B cell (primary cell): ENCODE measurements around the gene SRP54. TPM values are rescaled to one million over a fixed set of nuclear protein-coding genes. Genes with fewer than 3 reads are reported as not detected.

Source experiments
- ATAC-seq: fragments of 200-7000 bp; cut with Tn5 transposase; one replicate; pipeline ENCODE4 v1.10.0; 2021; ENCODE audit warnings: low read depth, mild to moderate bottlenecking, moderate number of reproducible peaks, moderate library complexity
- CTCF ChIA-PET: fragments of 350-600 bp; sonication (Branson Sonifier 250); formaldehyde crosslinking; loops from one replicate; lab custom pipeline; 2021; ENCODE audit warnings: antibody characterized with exemption, inconsistent platforms; lab: Charles Lee
- POLR2A ChIA-PET: fragments of 350-600 bp; sonication (Branson Sonifier 250); formaldehyde crosslinking; loops from one replicate; lab custom pipeline; 2021; ENCODE audit warnings: antibody characterized with exemption; lab: Charles Lee
- DNase-seq: peaks from one replicate; pipeline ENCODE4 v3.0.0; 2013
- H2AFZ ChIP-seq: 2 replicates; pipeline ENCODE4 v1.6.1; 2012; ENCODE audit warnings: mild to moderate bottlenecking, low read depth, low read length; ENCODE audit not compliant: insufficient read depth, poor library complexity, severe bottlenecking
- H3K27ac ChIP-seq, 2 donors: 1 replicate in 1 of 2; 2 replicates in 1 of 2; pipeline ENCODE4 v1.5.1; 2012 to 2013; ENCODE audit warnings: low read length in 2 of 2, mild to moderate bottlenecking in 2 of 2, moderate library complexity in 1 of 2
- H3K27me3 ChIP-seq, 4 experiments: fragments of 200-600 bp in 1 of 4; sonication (generic) in 1 of 4; replicated peaks in 1 of 4; 1 replicate in 2 of 4; 2 replicates in 2 of 4; pipeline versions ENCODE4 v1.6.1 to v1.7.0; 2013 to 2016; ENCODE audit warnings: low read length in 3 of 4, mild to moderate bottlenecking in 2 of 4, mixed read lengths in 1 of 4, moderate library complexity in 1 of 4; ENCODE audit not compliant: insufficient read depth in 4 of 4, control insufficient read depth in 3 of 4; ENCODE audit errors: control extremely low read depth in 1 of 4
- H3K36me3 ChIP-seq, 2 experiments: replicated peaks in 1 of 2; 1 replicate in 1 of 2; 2 replicates in 1 of 2; pipeline versions ENCODE4 v1.6.1 to v1.7.1; 2013; ENCODE audit warnings: low read length in 1 of 2; ENCODE audit not compliant: insufficient read depth in 2 of 2, control insufficient read depth in 1 of 2; ENCODE audit errors: control extremely low read depth in 1 of 2, extremely low read depth in 1 of 2
- H3K4me1 ChIP-seq, 2 donors: fragments of 200-600 bp in 1 of 2; sonication (generic) in 1 of 2; 1 replicate in 1 of 2; 2 replicates in 1 of 2; pipeline versions ENCODE4 v1.5.1 to v1.6.1; 2013 to 2017; ENCODE audit warnings: low read length in 2 of 2; ENCODE audit not compliant: control insufficient read depth in 2 of 2, insufficient read depth in 2 of 2
- H3K4me2 ChIP-seq: replicated peaks from 2 replicates; pipeline ENCODE3; 2012; ENCODE audit warnings: mild to moderate bottlenecking, low read depth, low read length; ENCODE audit not compliant: poor library complexity, severe bottlenecking
- H3K4me3 ChIP-seq, 5 experiments: fragments of 200-600 bp in 1 of 5; sonication (generic) in 1 of 5; 1 replicate in 3 of 5; 2 replicates in 2 of 5; pipeline versions ENCODE4 v1.5.1 to v1.7.0; 2011 to 2016; ENCODE audit warnings: low read length in 4 of 5, mild to moderate bottlenecking in 4 of 5, low read depth in 2 of 5, control low read depth in 1 of 5, moderate library complexity in 1 of 5; ENCODE audit not compliant: insufficient read depth in 1 of 5; ENCODE audit errors: control extremely low read depth in 1 of 5, extremely low read depth in 1 of 5
- H3K79me2 ChIP-seq: fragments of 200-600 bp; sonication (generic); one replicate; pipeline ENCODE4 v1.6.0; 2016; ENCODE audit warnings: low read length; ENCODE audit not compliant: control insufficient read depth, insufficient read depth
- H3K9ac ChIP-seq: fragments of 200-600 bp; sonication (generic); 2 replicates; pipeline ENCODE4 v1.6.1; 2017; ENCODE audit warnings: mild to moderate bottlenecking, low read length, moderate library complexity
- H3K9me3 ChIP-seq, 3 donors: one replicate each; pipeline versions ENCODE4 v1.6.1 to v1.7.1; 2013; ENCODE audit warnings: low read length in 2 of 3; ENCODE audit not compliant: control insufficient read depth in 2 of 3, insufficient read depth in 1 of 3; ENCODE audit errors: control extremely low read depth in 1 of 3
- H4K20me1 ChIP-seq: 2 replicates; pipeline ENCODE4 v1.6.0; 2012; ENCODE audit warnings: mild to moderate bottlenecking, low read length; ENCODE audit not compliant: insufficient read depth, control insufficient read depth, poor library complexity, severe bottlenecking
- H3K27ac Mint-ChIP-seq: one replicate; pipeline ENCODE4 v1.8.0; 2021; ENCODE audit warnings: mixed read lengths
- H3K27me3 Mint-ChIP-seq: one replicate; pipeline ENCODE4 v1.8.0; 2021; ENCODE audit warnings: mixed read lengths
- H3K4me1 Mint-ChIP-seq: one replicate; pipeline ENCODE4 v1.8.0; 2021; ENCODE audit warnings: mixed read lengths
- H3K4me3 Mint-ChIP-seq: one replicate; pipeline ENCODE4 v1.8.0; 2021; ENCODE audit warnings: mixed read lengths
- H3K9me3 Mint-ChIP-seq: one replicate; pipeline ENCODE4 v1.8.0; 2022; ENCODE audit warnings: mixed read lengths; ENCODE audit not compliant: insufficient read depth
- EZH2 ChIP-seq: IDR thresholded peaks from 2 replicates; pipeline ENCODE4 v1.6.1; 2012; ENCODE audit warnings: borderline replicate concordance, low read depth, mild to moderate bottlenecking, moderate library complexity, low read length; ENCODE audit not compliant: insufficient read depth, poor library complexity, severe bottlenecking
- WGBS: methylation state at CpG from one replicate; pipeline ENCODE4 v1.1.5; 2013; ENCODE audit warnings: missing lambda C conversion rate; ENCODE audit not compliant: insufficient coverage; 5-methylcytosine and 5-hydroxymethylcytosine counted together
- intact Hi-C: fragments of 100-400 bp; cut with micrococcal nuclease; formaldehyde crosslinking; loops from one replicate; pipeline ENCODE4 v1.10.0; 2022
- polyA plus RNA-seq: library from polyadenylated mRNA; depleted of rRNA; stranded (reverse); fragments of >200 nt; gene quantifications from 2 replicates; pipeline ENCODE4 v1.2.3, GENCODE V29; 2012
- total RNA-seq, 2 donors: library from RNA; stranded (reverse); fragments of 120-200 nt in 1 of 2; gene quantifications; 1 replicate in 1 of 2; 2 replicates in 1 of 2; pipeline versions ENCODE4 v1.2.3 to v1.2.4, GENCODE V29; 2013 to 2022
- TF ChIP-seq, protein P1 (sequence below): fragments of 200-600 bp; IDR thresholded peaks from one replicate; pipeline ENCODE4 v1.8.0; 2022; ENCODE audit warnings: antibody characterized with exemption, mild to moderate bottlenecking

SRP54 gene
- total and polyA plus RNA-seq, 2 donors (not counting 1 experiment from before 2014, with no cell fraction given): 18.4 to 54.9 TPM

DNA sequence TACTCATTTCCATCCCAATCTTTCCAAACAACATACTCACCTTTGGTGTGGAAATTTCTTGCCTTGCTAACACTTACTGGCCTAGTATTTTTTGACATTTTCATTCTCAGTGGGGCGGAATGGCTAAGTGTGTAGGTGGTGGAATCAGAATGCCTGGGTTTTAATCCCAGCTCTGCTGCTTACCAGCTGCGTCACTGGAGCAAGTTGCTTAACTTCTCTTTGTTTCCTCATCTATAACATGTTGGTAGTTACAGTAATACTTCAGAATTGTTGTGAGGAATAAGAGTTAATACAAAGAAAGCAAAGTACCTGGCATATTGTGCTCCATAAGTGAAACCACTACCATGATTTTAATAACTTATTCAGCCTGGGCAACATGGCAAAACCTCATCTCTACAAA is 60.3 kb downstream of the SRP54 start:
- no peak for TF ChIP-seq EZH2
- TF ChIP-seq, protein P1, sequence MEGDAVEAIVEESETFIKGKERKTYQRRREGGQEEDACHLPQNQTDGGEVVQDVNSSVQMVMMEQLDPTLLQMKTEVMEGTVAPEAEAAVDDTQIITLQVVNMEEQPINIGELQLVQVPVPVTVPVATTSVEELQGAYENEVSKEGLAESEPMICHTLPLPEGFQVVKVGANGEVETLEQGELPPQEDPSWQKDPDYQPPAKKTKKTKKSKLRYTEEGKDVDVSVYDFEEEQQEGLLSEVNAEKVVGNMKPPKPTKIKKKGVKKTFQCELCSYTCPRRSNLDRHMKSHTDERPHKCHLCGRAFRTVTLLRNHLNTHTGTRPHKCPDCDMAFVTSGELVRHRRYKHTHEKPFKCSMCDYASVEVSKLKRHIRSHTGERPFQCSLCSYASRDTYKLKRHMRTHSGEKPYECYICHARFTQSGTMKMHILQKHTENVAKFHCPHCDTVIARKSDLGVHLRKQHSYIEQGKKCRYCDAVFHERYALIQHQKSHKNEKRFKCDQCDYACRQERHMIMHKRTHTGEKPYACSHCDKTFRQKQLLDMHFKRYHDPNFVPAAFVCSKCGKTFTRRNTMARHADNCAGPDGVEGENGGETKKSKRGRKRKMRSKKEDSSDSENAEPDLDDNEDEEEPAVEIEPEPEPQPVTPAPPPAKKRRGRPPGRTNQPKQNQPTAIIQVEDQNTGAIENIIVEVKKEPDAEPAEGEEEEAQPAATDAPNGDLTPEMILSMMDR: no peak
- Histone ChIP-seq H3K9me3 (no peaks in the 10 kb centered on the region), H4K20me1 (no peaks in the 10 kb centered on the region), H3K27me3 (no peaks in the 10 kb centered on the region), H3K4me3 (no peak overlapping the region), H2AFZ (no peak overlapping the region), H3K36me3 (no peaks in the 10 kb centered on the region), H3K79me2 (no peaks in the 10 kb centered on the region), H3K27ac (no peak overlapping the region), H3K4me1 (peaks cover 11 to 15% of the 10 kb centered on the region in 2 donors), H3K4me2 (no peak overlapping the region), H3K9ac (no peak overlapping the region)
- no peak overlapping the region for H3K4me3 Mint-ChIP-seq
- intact Hi-C loops: loop anchor here (10.0 kb wide), 1 partner anchor 492 kb away; the partner anchor contains the start of gene INSM2
- H3K4me1 Mint-ChIP-seq: peaks cover 23% of the 10 kb centered on the region
- H3K9me3 Mint-ChIP-seq: no peaks in the 10 kb centered on the region
- ATAC-seq (no peak), DNase-seq (no peak)
- H3K27ac Mint-ChIP-seq: no peak overlapping the region
- no peaks in the 10 kb centered on the region for H3K27me3 Mint-ChIP-seq
- no CpG with 5 or more reads among the region's 2 CpGs for WGBS
- CTCF ChIA-PET: interaction anchor here (0.6 to 0.7 kb wide), 2 partner anchors 17 to 370 kb away, joined by 3 read pairs; no protein-coding TSS in a partner anchor
- POLR2A ChIA-PET: interaction anchor here (0.6 kb wide), 1 partner anchor 27 kb away, joined by 3 read pairs; no protein-coding TSS in a partner anchor
